HepG2 (cell line): ENCODE measurements around the gene RAD23A. TPM values are rescaled to one million over a fixed set of nuclear protein-coding genes. Genes with fewer than 3 reads are reported as not detected.
A peak's percentile ranks its signal among the peaks of the same experiment; 100 is the strongest.

Source experiments
- CAMTA2 ChIP-seq: sonication (generic); formaldehyde crosslinking; IDR thresholded peaks from 2 replicates; pipeline ENCODE4 v1.4.0; 2020; ENCODE audit warnings: mild to moderate bottlenecking, missing genetic modification reagents, borderline replicate concordance
- CBFB ChIP-seq: sonication (generic); formaldehyde crosslinking; IDR thresholded peaks from 2 replicates; pipeline ENCODE4 v1.4.0; 2020; ENCODE audit warnings: missing genetic modification reagents
- DZIP1 ChIP-seq: sonication (generic); formaldehyde crosslinking; IDR thresholded peaks from 2 replicates; pipeline ENCODE4 v1.5.0; 2020; ENCODE audit warnings: mild to moderate bottlenecking, missing genetic modification reagents
- ETS1 ChIP-seq: sonication (generic); formaldehyde crosslinking; IDR thresholded peaks from 2 replicates; pipeline ENCODE4 v1.4.0; 2020; ENCODE audit warnings: missing genetic modification reagents
- FOXK1 ChIP-seq: sonication (generic); formaldehyde crosslinking; IDR thresholded peaks from 2 replicates; pipeline ENCODE4 v1.4.0; 2020; ENCODE audit warnings: low read depth, missing genetic modification reagents, borderline replicate concordance
- HIVEP1 ChIP-seq: sonication (generic); formaldehyde crosslinking; IDR thresholded peaks from 2 replicates; pipeline ENCODE4 v1.4.0; 2020; ENCODE audit warnings: mild to moderate bottlenecking, missing genetic modification reagents
- KAT8 ChIP-seq: IDR thresholded peaks from 2 replicates; pipeline ENCODE4 v1.6.1; 2016; ENCODE audit warnings: missing genetic modification reagents, missing compliant biosample characterization
- SNAPC2 ChIP-seq: sonication (generic); formaldehyde crosslinking; IDR thresholded peaks from 2 replicates; pipeline ENCODE4 v1.8.1; 2022; ENCODE audit warnings: mild to moderate bottlenecking, missing genetic modification reagents
- SP5 ChIP-seq: IDR thresholded peaks from 2 replicates; pipeline ENCODE4 v1.6.1; 2016; ENCODE audit warnings: low read depth, borderline replicate concordance
- TFDP2 ChIP-seq: sonication (generic); formaldehyde crosslinking; IDR thresholded peaks from 2 replicates; pipeline ENCODE4 v1.4.0; 2020; ENCODE audit warnings: missing genetic modification reagents
- ZBTB2 ChIP-seq: sonication (generic); formaldehyde crosslinking; IDR thresholded peaks from 2 replicates; pipeline ENCODE4 v1.8.0; 2022; ENCODE audit warnings: low read depth, missing genetic modification reagents
- ZBTB7B ChIP-seq: sonication (generic); formaldehyde crosslinking; IDR thresholded peaks from 2 replicates; pipeline ENCODE4 v1.4.0; 2020; ENCODE audit warnings: missing genetic modification reagents
- ZFP90 ChIP-seq: sonication (generic); formaldehyde crosslinking; IDR thresholded peaks from 2 replicates; pipeline ENCODE4 v1.8.0; 2022; ENCODE audit warnings: missing genetic modification reagents, mild to moderate bottlenecking, inconsistent platforms, borderline replicate concordance
- ZIK1 ChIP-seq: sonication (generic); formaldehyde crosslinking; IDR thresholded peaks from 2 replicates; pipeline ENCODE4 v1.5.0; 2020; ENCODE audit warnings: mild to moderate bottlenecking, low read depth, missing genetic modification reagents, borderline replicate concordance
- ZNF510 ChIP-seq: sonication (generic); formaldehyde crosslinking; IDR thresholded peaks from 2 replicates; pipeline ENCODE4 v1.4.0; 2020; ENCODE audit warnings: low read depth, mild to moderate bottlenecking, missing genetic modification reagents
- ZNF563 ChIP-seq: sonication (generic); formaldehyde crosslinking; IDR thresholded peaks from 2 replicates; pipeline ENCODE4 v1.8.0; 2022; ENCODE audit warnings: mild to moderate bottlenecking, moderate library complexity, missing genetic modification reagents
- ZNF644 ChIP-seq: IDR thresholded peaks from 2 replicates; pipeline ENCODE4 v1.6.1; 2016; ENCODE audit warnings: low read depth
- ZNF674 ChIP-seq: sonication (generic); formaldehyde crosslinking; IDR thresholded peaks from 2 replicates; pipeline ENCODE4 v1.5.0; 2020; ENCODE audit warnings: low read depth, mild to moderate bottlenecking, missing genetic modification reagents
- ZNF747 ChIP-seq: sonication (generic); formaldehyde crosslinking; IDR thresholded peaks from 2 replicates; pipeline ENCODE4 v1.8.1; 2023; ENCODE audit warnings: missing genetic modification reagents, mild to moderate bottlenecking, borderline replicate concordance
- ZNF772 ChIP-seq: sonication (generic); formaldehyde crosslinking; IDR thresholded peaks from 2 replicates; pipeline ENCODE4 v1.5.0; 2020; ENCODE audit warnings: mild to moderate bottlenecking, missing genetic modification reagents
- ZNF776 ChIP-seq: sonication (generic); formaldehyde crosslinking; IDR thresholded peaks from 2 replicates; pipeline ENCODE4 v1.4.0; 2020; ENCODE audit warnings: mild to moderate bottlenecking, missing genetic modification reagents
- ZNF792 ChIP-seq: IDR thresholded peaks from 2 replicates; pipeline ENCODE4 v1.6.1; 2016
- polyA plus RNA-seq, 8 experiments: library from polyadenylated mRNA; depleted of rRNA in 3 of 8; stranded (reverse) in 7 of 8; unstranded in 1 of 8; fragments of >200 nt; fragmentation: Illumina TruSeq in 4 of 8; extraction: Trizol in 4 of 8; gene quantifications; 2 replicates each; pipeline versions ENCODE4 v1.2.1 to v1.2.3, GENCODE V29; 2011 to 2016; ENCODE audit warnings: low read depth in 4 of 8, missing spikeins in 1 of 8, mixed read lengths in 1 of 8; ENCODE audit not compliant: insufficient read depth in 1 of 8
- total RNA-seq, 5 experiments: library from RNA; depleted of rRNA; stranded (reverse); fragments of >200 nt; fragmentation: Illumina TruSeq; extraction: Trizol; gene quantifications; 2 replicates each; pipeline ENCODE4 v1.2.3, GENCODE V29; 2016; ENCODE audit warnings: low read depth in 1 of 5

The RAD23A gene
- total and polyA plus RNA-seq, 2 of the 13 experiments (the other 11 are each of a cell fraction or from before 2014, with no cell fraction given): 42.5 to 54.2 TPM

DNA sequence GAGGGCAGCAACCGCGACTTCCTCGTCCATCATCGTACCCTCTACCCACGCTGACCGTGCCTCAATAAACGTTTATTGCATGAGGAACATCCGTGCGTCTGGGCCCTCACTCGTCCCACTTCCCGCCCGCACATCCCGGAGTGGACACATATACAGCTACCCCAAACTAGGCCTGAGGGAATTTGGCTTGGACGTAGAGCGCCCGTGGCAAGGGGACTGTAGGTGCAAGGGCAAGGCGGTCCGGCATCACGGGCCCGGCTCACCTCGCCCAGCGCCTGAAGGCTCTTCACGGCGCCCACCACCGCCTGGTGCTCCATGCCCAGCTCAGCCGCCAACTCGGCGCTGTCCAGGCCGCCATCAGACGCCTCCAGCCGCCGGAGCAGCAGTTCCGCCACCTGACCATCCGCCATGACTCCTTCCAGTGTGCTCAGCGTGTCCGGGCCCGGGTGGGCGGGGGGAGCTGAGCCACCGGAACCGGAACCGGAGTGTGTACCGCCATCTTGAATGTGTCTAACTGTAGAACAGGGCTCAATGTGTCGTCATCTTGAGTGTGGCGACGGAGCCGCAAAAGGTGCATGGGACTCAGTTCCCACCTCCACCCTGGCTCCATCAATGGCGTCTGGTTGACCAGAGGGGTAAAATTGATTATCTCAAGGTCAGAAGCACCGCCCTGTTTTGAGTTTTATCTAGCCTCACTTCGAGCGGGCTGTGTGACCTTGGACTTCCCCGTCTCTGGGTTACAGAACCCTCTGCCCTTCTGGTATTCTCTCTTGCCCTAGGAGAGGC lies 12.2 kb upstream of the RAD23A start, which contains the start of gene FARSA (continued):
- TF ChIP-seq ZBTB2 (CRISPR knock-in tag): peak; percentile 86
- no peak for TF ChIP-seq ETS1 (CRISPR knock-in tag)
- no peak for TF ChIP-seq ZBTB7B (CRISPR knock-in tag)
- TF ChIP-seq HIVEP1: peak; percentile 36; the same call in 1 of the 2 replicates
- peak; percentile 94 for TF ChIP-seq KAT8 (CRISPR knock-in tag)
- peak; percentile 57; the same call in 1 of the 2 replicates for TF ChIP-seq ZNF644 (CRISPR knock-in tag)
- peak; percentile 70; the same call in 1 of the 2 replicates for TF ChIP-seq SNAPC2 (CRISPR knock-in tag)
- TF ChIP-seq ZNF563: peak; percentile 88; the same call in 1 of the 2 replicates
- TF ChIP-seq ZNF776: peak; percentile 49; the same call in 1 of the 2 replicates
- TF ChIP-seq DZIP1 (CRISPR knock-in tag): 0 out of 2 replicates have a peak, but pooled peaks have one; percentile 69
- peak; percentile 75 for TF ChIP-seq ZNF792 (CRISPR knock-in tag)
- peak; percentile 38; the same call in 1 of the 2 replicates for TF ChIP-seq ZNF674
- TF ChIP-seq ZFP90 (CRISPR knock-in tag): no peak
- TF ChIP-seq CBFB (CRISPR knock-in tag): peak; percentile 65
- peak; percentile 94; the same call in 1 of the 2 replicates for TF ChIP-seq ZNF510 (CRISPR knock-in tag)
- TF ChIP-seq ZNF747 (CRISPR knock-in tag): peak; percentile 83; the same call in 1 of the 2 replicates
- TF ChIP-seq ZNF772 (CRISPR knock-in tag): peak; percentile 63
- TF ChIP-seq FOXK1: peak; percentile 69
- peak; percentile 24; the same call in 1 of the 2 replicates for TF ChIP-seq CAMTA2
- TF ChIP-seq TFDP2 (CRISPR knock-in tag): peak; percentile 63; the same call in 1 of the 2 replicates
- peak; percentile 41; the same call in 1 of the 2 replicates for TF ChIP-seq SP5 (CRISPR knock-in tag)
- peak; percentile 83; the same call in 1 of the 2 replicates for TF ChIP-seq ZIK1 (CRISPR knock-in tag)
